ENCODE results near the gene SRF.

GRCh38 chr6:43159599-43159998 is 11.5 kb upstream of the SRF start:
- TF ChIP-seq POLR2A (IDR thresholded peaks at IDR 0.05) (no peak), EP300 (IDR thresholded peaks at IDR 0.05) (no peak)
